ENCODE data around the gene CIRBP.

- TF ChIP-seq CTCF (conservative IDR thresholded peaks at IDR 0.05; ENCODE audit: low read depth, low read length) (peak; percentile 64), EZH2 (IDR thresholded peaks at IDR 0.05; ENCODE audit: borderline replicate concordance, low read depth, low read length, poor library complexity, severe bottlenecking) (no peak)
Measured at GRCh38 chr19:1248786-1249297, 20.3 kb upstream of the CIRBP start.

Measured in A673 (cell line).